GM18498 (cell line): ENCODE results near the gene ANO8.
A peak's percentile ranks its signal among the peaks of the same experiment; 100 is the strongest.
"Not testable (repeated sequence)": the region's sequence is repeated elsewhere in the genome, so short reads cannot be mapped to it uniquely, and the experiment has no call there.

Experiments used
- ATAC-seq: cut with Tn5 transposase; IDR thresholded peaks from one replicate; pipeline ENCODE4 v1.9.1; 2021; ENCODE audit warnings: mild to moderate bottlenecking, moderate library complexity; ENCODE audit not compliant: unreplicated experiment

The ANO8 gene

DNA sequence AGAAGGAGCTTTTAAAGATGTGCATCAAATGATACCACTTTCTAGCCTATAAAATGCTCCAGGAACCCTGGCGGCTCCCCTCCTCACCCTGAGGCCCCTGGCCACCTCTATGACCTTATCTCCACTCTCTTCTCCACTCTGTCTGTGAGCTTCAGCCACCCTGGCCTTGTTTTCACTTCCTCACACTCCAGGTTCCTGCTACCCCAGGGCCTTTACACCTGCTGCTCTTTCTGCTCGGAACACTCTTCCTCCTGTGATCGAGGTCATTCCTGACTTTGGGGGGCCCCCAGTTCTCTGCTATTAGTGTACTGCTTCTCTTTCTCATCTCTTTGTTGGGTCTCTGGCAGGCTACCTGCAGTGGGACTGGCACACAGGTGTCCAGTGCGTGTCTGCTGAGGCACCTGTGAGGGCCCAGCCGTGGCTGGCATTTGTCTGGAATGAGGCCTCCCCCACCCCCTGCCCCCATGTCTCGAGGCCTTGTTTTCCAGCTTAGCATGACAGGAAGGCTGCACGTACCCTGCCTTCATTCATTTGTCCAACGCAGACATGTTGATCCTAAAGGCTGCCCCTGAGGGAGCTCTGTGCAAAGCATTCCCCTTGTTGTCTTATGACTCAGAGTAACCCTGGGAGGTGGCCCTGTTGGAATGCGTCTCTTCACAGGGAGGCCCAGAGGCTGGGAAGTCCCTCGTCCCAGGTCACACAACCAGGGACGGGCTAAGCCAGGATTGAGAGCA is 23.0 kb downstream of the ANO8 start:
- no peak for ATAC-seq

DNA sequence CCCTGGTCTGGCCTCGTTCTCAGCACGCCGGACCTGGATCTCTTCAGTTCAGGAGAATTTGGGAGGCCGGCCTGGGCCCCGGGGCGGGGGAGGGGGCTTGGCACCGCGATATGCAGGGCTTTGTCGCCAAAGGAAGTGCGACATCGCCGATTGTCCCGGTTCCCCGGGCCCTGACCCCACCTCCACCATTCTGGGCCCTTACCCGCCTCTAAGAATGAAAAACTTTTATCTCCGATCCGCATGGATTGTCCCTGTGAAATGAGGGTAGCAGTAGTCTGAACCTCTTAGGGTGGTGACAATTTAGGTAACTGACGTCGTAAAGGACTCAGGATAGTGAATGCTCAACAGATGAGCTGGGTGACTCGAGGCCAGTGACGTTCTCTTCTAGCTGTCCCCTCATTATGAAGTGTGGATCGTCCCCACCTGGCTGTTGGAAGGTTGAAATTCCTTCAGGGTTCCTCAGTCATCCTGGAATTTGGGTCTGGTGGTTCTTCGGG is 24.6 kb downstream of the ANO8 start:
- no peak for ATAC-seq

DNA sequence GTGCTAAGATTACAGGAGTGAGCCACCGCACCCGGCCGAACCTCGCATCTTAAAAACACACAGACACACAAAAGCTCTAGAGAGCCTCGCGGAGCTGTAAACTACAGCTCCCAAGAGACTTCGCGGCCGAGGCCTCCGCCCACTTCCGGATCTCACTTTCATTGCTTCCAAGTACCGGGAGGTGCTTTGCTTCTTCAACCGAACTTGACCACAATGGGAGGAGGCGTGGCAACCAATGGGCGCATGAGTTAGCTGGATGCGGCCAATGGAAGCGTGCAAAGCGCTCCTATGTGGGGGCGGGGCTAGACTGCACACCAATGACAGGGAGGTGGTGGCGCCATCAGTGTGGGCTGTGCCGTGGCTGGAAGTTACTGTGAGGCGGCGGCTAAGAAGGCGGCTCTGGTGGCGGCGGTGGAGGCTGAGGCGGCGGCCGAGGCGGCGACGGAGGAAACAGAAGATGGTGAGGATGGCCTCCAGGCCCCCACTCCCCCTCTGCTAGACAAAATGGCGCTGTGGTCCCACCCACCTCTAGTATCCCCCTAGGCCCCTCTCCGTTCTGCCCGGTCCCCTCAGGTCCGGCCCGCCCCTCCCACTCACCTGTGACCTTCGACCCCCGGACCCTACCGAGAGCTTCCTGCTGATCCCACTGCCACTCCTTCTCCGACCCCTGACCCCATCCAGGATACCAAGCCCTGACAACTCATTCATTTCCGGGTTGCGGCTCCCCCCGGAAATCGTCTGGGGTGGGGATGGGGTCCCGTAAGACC is 25.3 kb downstream of the ANO8 start, which contains the start of gene DDA1:
Gene DDA1, plus strand, starts transcription at position 366 of the 767 bp plus-strand sequence. Its CDS starts 92 bp downstream, at position 458.
- peak; percentile 57 for ATAC-seq

DNA sequence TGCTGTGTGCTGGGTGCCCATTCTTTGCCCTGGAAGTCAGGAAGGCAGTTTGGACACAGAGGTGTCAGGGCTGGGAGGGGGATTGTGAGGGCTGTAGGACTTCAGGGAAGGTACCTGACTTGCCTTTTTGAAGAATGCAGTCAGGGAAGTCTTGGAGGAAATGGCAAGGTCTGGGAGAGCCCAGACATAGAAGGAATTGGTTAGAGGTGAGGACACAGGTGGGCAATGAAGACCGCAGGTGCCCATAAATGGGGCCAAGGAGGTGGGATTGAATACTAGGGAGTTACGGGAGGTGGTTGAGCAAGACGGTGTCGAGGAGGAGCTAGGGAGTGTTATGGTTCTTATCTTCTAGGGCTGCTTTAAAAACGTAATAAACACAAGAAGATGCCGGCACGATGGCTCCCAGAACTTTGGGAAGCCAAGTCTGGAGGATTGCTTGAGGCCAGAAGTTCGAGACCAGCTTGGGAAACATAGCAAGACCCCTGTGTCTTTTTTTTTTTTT is 26.7 kb downstream of the ANO8 start:
- no peak for ATAC-seq

DNA sequence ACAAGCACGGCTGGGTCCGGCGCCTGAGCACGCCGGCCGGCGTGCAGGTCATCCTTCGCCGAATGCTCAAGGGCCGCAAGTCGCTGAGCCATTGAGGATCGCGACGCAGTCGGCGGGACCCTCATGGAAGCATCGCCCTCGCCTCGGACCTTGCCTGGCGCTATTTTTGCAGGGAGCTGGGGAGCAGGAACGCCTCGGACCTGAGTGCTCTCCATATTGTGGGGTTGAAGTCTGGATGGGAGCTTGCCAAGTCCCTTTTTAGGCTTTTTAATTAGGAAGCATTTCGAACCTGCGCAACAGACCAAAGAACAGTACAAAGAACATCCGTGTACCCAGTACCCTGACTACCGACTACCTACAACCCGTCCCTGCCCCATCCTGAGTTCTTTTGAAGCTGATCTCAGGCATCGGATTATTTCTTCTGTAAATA is 28.4 kb downstream of the ANO8 start:
- ATAC-seq = no peak

DNA sequence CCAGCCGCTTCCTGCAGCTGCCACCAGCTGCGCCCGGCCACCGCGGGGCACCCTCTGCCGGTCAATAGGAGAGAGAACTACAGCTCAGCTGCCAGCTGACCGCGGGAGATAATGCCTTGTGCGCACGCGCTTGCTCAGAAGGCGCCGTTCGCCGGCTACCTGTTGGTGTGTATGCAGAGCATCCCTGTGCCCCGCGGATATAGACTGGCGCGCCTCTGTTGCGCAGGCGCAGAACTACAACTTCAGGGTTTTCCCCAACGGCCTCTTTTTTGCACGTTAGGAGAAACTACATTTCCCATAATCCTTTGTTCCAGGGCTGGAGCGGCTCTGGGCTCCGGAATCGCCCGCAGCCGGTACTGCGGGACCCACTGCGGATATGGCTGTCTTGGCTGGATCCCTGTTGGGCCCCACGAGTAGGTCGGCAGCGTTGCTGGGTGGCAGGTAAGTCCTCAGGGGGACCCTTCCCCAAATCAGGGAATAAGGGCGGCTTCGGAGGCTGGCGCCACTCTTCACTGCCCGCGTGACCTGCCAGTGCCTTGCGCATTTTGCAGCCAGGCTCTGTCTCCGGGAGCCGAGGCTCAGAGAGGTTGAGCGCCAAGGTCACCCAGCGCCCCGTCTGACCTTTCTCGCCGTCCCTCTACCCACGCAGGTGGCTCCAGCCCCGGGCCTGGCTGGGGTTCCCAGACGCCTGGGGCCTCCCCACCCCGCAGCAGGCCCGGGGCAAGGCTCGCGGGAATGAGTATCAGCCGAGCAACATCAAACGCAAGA is 29.0 kb downstream of the ANO8 start, which contains the start of gene MRPL34:
Gene MRPL34, plus strand, starts transcription at position 356 of the 768 bp plus-strand sequence. Its CDS starts 21 bp downstream, at position 377.
- peak; percentile 66 for ATAC-seq

DNA sequence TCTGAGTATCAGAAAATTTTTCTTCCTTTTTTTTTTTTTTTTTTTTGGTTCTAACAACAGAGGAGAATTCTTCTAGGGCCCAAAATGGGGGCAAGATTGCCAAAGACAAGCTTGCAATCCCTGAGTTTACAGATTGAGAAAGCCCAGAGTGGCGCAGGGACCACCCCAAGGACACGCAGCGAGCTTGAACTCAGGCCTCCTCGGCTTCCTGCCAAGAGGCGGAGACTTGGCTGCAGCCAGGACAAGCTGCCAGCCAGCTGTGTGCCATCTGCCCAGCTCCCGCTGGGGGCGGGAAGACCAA is 29.5 kb downstream of the ANO8 start:
- ATAC-seq = no peak

DNA sequence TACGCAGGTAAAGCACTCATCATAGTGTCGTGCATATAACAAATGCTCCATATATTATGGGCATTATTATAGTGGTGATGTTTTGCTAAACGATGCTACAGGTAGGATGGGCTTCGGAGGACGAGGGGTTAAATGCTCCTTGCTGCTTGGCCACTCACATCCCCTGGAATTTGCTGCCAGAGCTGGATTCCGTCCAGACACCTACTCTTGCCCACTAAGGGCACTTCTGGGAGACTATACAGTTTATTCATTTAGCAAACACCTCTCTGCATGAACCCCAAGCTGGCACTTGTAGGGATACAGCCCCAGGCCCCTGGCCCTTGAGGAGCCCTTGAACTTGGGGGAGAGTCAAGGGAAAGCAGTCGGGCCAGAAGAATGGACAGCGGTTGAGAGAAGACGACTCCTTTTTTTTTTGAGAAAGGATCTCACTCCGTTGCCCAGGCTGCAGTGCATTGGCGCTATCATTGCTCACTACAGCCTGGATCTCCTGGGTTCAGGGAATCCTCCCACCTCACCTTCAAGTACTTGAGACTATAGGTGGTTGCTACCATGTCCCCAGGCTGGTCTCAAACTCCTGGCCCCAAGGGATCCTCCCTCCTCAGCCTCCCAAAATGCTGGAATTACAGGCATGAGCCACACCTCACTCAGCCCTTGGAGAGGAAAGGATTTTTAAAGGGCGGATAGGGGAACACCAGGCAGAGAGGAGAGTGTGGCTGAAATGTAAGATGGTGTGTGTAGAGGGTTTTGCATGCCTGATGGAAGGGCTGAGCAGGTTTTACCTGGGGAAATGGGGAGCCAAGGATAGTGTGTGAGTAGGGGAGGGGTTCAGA is 30.1 kb downstream of the ANO8 start:
- ATAC-seq = no peak

DNA sequence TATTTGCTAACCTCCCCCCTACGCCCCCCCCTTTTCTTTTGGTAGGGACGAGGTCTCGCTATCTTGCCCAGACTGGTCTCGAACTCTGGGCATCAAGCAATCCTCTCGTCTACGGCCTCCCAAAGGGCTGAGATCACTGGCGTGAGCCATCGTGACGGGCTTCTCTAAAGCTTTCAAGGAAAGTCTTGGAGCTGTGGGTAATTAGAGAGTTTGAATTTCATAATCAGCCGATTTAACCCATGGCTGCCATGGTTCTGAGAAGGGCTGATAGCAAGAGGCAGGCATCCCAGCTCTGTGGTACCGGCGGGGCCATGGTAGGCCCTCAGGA is 30.8 kb downstream of the ANO8 start:
- ATAC-seq = no peak

DNA sequence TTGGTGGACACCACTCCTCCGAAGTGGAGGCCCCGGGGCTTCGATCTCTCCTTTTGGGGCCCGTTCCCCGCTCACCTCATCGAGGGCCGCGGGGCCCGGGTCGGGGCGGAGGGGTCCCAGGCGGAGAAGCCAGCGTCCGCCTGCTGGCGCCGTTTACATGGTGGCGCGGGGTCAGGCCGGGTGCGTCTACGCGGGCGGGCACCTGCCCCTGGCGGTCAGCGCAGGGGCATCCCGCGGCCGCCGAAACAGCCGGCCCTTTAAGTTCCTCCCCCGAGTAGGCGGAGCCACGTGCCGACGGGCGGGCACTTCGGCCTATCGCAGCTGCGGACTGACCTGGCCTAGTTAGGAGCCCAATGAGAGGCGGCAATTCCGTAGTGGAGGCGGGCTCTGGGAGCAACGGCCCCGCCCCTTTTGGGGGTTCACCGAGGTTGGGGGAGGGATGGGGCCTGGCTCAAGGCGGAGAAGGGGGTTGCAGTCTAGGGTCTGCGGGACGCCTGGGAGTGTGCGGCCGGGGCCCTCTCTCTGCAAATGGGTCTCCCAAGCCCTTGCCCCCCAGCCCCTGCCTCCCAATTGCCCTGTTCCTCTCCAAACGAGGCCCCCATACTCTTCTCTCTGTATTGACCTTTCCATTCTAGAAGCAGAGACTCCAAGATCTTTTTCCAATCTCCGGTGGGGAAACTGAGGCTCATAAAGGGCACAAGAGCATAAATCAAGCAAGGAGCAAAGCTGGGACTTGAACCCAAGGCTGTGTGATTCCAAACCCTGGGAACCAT is 31.3 kb downstream of the ANO8 start, which contains the start of gene ABHD8:
Gene ABHD8, minus strand, starts transcription at position 259 of the 773 bp plus-strand sequence. CDS start 1,809 bp downstream, outside the sequence.
- ATAC-seq = peak; percentile 65

DNA sequence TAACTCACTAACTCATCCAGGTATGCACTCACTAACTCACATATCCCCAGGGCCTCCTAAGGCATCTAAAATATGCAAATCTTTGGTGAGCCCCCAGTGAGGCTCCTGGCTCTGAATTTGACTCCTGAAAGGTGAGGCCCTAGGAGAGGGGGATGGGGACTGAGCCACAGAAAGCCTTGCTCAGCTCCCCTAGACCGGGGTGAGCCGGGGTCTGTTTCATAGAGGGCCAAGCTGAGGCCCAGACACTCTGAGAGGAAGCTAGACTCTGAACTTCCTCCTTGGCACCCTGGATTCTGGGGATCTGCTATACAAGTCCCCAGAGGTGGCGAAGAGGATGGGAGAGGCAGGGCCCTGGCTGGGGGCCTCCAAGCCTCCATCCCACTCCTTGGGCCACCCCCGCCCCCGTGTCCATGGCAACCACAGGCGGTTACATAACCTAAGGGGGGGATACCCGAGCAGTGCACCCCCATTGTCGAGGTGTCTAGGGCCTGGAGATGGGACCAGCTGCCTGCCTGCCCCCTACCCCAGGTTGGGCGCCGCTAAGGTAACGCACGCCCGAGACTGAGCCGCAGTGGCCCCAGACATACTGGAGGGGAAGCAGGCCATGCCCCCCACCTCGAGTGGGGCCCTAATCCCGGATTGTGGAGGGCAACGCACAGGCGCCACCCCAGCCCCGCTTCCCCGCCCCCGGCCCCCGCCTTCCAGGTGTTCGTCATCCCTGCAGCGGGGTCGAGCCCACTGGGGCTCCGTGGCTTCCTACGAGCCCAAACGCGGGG is 32.1 kb downstream of the ANO8 start:
- ATAC-seq = no peak

DNA sequence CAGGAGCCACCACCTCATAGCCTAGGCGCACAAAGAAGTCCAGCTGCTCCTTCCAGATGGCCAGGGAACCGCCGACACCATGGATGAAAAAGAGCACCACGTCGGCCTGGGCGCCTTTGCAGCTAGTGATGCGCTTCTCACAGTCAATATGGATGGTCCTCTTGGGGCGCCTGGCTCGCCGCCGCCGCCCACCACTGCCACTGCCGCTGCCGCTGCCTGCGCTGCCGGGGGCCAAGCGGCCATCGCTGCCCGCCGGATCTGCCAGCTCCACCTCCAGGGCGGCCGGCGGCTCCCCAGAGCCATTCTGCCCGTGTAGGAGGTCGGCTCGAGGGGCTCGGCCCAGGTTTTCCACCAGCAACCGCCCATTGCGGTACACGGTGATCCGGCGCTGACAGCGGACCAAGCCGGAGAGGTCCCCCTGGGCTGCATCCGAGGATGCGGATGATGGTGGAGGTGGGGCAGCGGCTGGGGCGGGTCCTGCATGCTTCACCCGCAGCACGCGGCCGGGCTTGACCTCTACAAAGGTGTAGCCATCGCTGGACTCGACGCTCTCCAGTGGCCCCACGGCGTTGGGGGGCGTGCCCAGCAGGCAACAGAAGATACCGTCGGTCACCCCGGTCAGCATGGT is 33.5 kb downstream of the ANO8 start:
- no peak for ATAC-seq

DNA sequence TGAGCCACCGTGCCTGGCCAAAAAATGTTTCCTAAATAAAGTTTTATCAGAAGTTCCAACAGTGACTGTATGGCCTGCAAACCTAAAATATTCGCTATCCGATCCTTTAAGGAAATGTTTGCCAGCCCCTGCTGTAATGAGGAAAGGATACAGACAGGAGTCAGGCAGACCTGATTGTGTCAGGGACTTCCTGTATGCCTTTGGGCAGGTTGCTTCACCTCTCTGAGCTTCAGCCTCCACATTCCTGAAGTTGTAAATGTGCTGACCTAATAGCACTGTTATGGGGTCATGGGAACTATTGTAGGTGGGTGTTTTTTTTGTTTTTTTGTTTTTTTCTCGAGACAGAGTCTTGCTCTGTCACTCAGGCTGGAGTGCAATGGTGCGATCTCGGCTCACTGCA is 37.7 kb downstream of the ANO8 start:
- ATAC-seq = no peak

DNA sequence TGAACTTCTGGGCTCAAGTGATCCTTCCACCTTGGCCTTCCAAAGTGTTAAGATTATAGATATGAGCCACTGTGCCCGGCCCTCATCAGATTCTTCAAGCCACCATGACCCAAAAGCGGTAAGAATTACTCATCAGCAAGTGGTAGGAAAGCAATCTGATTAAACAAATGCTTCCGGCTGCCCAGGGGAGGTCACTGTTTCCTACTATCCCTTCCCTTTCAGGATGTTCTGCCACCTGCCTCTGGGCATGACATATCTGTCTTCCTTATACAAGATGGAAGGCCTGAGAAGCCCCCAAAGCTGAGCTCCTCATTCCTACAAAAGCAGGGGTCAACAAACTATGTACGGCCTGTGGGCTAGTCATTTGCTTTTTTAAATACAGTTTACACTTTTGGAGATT is 38.4 kb downstream of the ANO8 start:
- no peak for ATAC-seq

DNA sequence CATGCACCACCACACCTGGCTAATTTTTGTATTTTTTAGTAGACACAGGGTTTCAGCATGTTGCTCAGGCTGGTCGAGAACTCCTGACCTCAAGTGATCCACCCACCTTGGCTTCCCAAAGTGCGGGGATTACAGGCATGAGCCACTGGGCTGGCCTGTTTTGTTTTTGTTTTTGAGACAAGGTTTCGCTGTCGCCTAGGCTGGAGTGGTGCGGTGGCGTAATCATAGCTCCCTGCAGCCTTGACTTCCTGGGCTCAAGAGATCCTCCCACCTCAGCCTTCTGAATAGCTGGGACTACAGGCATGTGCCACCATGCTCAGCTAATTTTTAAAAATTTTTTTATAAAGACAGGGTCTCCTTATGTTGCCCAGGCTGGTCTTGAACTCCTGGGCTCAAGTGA is 39.1 kb downstream of the ANO8 start:
- ATAC-seq = not testable (repeated sequence)

DNA sequence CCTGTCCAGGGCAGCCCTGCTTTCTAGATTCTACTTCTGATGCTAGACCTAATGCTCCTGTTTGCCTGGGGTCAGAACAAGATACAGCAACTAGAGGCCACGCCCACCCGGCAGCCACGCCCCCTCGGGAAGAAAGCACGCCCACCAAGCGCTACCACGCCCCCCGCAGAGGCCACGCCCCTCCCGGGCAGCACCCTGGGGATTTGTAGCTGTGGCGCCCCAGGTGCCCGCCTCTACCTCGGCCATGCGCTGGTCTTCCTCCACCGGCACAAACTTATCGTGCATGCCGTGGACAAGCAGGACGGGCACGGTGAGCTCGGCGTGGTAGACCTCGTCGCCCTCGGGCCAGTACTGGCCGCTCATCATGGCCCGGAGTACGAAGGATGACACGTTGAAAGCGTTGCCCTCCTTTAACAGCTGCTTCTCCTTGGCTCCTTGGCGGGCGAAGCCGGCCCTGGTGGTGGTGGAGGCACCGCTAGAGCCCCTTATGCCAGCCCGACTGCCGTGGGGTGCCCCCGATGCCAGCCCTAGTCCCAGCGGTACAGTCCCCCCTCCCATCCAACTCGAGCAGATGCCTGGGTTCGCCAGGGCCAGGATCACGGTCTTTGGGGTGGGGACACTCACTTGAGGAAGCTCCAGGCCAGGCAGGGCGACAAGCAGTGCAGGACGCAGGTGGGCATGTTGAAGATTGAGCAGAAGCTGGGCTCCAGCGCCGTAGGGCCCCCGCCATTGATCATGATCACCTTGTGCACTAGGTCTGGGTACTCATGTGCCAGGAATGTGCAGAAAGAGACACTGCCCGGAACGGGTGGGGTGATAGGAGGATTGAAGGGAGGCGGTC is 40.4 kb downstream of the ANO8 start:
- no peak for ATAC-seq

DNA sequence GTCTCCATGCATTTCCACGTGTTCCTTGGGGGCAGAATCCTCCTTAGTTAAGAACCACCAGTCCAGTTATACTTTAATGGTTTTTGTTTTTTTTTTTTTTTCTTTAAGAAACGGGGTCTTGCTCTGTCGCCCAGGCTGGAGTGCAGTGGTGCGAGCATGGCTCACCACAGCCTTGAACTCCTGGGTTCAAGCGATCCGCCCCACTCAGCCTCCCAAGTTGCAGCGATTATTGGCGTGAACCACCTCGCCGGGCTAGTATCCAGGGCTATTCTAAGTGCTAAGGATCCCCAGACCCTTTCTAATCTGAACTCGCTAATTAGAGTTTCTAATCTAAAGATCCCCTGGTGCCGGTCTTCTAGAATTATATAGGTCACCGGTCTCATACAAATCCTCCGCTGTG is 41.0 kb downstream of the ANO8 start:
- ATAC-seq = no peak
